NCI-H748 (cell line): Measurements from ENCODE around the gene SLC12A7.
"Not testable (repeated sequence)": the region's sequence is repeated elsewhere in the genome, so short reads cannot be mapped to it uniquely, and the experiment has no call there.

Experiments used
- DNase-seq: peaks from one replicate; lab custom pipeline; 2025; ENCODE audit not compliant: unreplicated experiment; lab: John Stamatoyannopoulos, UW

Gene SLC12A7

DNA sequence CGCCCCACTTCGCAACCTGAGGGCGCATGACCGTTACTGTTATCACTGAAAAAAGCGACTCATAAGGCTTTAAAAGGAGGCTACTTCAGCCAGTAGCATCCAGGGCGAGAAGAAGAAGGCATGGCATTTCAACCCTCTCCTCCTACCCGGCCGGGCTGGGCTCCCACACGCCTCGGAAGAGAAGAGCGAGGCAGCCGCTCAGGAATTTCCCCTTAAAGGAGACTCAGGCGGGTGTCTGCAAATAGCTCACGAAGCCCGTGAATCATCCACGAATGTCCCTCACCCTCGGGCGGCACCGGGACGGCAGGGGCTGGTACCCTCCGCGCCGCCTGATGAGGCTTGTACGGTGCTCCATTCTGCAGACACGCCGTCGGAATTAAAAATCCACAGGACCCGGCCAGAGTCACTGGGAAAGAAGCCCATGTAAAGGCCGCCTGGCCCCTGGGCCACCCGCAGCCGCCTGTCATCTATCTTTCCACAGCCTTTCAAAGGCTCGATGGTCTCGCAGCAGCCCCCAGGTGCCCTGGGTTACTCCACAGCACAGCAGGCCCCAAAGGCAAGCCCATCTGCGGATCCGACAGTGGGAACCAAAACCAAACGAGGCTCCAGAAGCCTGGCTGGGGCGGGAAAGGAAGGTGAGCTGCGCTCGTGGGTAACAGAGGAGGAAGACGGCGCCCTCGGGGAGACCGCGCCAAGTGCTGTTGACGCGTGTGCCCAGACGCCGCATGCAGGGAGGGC, 11.8 kb downstream of the SLC12A7 start:
- no peak for DNase-seq

DNA sequence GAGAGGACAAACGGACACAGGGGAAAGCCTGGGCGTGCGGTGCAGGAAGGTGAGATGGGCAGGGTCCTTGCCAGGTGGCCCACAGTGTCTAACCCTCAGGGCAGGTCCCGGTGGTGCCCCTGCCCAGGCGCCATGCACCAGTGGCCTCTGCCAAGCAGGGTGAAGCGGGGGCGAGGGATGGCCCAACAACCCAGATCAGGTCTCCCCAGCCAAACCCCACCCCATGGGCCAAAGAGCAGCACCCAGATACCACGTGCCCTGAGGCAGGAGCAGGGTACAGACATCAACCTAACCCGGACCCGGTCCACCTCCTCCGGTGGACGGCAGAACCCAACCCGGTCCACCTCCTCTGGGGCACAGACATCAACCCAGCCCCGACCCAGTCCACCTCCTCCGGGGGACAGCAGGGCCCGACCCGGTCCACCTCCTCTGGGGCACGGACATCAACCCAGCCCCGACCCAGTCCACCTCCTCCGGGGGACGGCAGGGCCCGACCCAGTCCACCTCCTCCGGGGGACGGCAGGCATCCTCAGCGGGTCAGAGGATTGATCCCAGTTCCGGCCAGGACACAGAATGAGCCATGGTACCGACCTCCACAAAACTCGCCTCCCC, 12.8 kb downstream of the SLC12A7 start:
- DNase-seq, result no peak

DNA sequence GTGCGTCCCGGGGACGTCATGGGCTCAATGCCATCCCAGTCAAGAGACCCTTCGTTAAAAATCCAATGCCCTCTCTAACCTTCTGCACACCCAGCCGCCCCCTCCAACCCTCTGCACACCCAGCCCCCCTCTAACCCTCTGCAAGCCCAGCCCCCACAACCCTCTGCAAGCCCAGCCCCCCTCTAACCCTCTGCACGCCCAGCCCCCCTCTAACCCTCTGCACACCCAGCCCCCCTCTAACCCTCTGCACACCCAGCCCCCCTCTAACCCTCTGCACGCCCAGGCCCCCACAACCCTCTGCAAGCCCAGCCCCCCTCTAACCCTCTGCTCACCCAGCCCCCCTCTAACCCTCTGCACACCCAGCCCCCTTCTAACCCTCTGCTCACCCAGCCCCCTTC, 13.9 kb downstream of the SLC12A7 start:
- not testable (repeated sequence) for DNase-seq

DNA sequence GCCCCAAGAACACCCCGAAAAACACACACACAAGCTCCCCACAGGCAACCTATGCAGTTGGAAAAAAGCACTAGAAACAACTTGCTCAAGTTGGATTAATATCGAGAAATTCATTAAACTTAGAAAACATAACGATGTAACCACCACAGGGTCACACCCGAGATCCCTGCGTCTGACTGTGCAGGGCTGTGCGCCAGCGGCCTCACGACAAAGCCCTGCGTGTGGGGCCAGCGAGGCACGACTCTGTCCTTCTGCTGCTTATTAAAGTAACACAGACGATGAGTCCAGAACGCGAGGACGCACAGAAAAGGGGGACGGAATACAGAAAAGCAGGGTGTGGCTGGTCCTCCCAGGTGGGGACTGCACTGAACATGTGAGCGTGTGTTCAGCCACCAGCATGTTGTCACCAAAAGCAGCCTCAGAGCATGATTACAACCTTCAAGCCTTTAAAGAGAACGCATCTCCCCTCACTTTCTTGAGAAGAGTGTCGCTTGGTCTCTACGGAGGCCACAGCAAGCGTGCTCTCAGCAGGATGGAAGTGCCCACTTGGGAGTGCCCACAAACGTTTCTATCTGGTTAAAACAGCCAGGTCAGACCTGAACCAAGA, 14.4 kb downstream of the SLC12A7 start:
- DNase-seq, result no peak

DNA sequence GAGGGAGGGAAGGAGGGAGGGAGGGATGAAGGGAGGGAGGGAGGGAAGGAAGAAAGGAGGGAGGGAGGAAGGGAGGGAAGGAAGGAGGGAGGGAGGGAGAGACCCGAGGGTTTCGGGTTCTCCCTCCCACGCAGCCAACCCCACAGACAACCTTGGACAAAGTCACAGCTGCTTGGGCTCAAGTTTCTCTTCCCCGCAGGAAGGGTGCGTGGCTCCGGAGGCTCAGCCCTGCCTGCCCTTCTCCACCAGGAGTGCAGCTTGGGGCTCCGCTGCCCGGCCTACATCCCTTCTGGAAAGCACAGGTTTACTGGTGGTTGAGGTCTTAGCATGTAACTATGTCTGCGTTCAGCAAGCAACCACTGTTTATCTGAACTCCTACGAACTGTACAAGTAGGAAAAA, 15.0 kb downstream of the SLC12A7 start:
- no peak for DNase-seq

DNA sequence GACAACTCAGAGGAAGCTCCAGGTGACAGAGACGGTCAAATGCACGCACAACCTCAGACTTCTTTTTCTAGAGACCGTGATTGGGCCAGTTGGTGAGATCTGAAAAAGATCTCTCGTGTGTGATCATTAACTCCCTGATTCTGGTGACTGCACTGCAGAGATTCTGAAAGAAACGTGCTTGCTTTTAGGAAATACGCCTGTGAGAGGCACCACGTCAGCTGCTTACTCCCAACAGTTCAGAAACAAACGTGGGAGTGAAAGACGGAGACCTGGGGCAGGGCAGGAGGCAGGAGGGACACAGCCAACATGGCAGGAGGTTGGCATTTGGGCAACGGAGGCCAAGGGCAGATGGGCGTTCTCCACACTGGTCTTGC, 15.9 kb downstream of the SLC12A7 start:
- DNase-seq, result no peak

DNA sequence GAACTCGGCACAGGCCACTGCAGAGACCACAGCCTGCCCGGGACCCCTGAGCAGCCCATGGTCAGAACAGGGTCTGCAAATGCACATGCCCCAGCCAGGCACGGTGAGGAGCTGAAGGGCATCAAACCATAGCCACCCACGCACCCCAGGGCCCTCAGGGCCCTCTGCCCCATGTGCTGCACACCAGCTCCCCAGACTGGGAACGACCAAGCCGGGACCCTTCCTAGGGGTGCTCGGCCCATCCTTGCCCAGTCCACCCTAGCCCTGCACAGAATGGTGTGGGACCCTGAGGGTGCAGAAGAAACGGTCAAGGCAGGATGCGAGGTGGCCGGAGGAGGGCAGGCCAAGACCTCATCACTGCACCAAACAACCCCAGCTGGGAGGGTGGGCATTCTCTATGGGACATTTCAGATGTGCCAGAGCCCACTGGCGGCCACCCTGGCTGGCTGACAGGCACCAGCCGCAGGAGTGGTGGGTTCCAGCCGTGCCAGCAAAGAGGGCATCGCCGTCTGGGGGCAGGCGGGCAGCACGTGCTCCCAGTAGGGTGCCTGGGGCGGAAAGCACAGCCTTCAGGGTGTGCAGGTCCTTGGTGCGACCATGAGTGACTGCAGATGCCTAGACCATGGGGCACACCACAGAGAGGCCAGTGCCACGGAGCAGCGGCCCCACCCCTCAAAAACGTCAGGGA, 16.4 kb downstream of the SLC12A7 start:
- DNase-seq, result no peak

DNA sequence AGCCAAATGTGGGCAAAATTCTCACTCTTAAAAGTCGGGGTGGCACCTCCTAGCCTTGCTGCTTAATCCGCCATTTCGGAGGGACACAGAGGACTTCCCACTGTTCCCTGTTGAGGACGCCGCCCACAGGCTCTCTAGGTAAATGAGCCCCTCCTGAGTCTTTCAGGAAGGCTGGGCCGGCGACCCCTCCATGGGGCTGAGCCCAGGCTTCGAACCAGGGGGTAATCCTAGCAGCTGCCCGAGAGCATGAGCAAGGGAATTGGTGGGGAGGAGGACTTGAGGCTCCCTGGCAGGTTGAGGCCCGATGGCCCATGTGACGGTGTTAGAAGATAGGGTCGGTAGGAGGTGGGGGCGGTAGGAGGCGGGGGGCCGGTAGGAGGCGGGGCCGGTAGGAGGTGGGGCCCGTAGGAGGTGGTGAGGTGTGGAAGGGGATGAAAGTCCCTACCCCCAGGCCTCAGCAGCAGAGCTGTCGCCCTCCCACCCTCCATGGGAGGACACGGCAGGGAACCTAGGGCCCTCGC, 17.1 kb downstream of the SLC12A7 start:
- DNase-seq, result no peak

DNA sequence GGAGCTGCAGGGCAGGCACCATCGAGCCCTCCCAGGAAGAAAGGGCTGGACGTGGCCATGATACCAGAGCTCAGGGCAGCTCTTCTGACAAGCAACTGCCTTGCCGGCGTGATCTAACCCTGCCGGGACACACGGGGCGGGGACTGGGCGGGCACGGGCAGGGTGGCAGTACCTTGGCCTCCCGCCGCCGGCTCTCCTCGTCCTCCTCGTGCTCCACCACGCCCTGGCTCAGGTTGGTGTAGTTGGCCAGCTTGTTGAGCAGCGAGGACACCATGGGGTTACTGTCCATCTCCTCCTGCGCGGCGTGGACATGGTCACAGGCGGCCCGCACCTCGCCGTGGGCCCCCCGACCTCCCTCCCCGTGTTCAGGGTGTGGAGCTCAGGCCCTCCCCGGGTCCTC, 18.5 kb downstream of the SLC12A7 start:
- no peak for DNase-seq

DNA sequence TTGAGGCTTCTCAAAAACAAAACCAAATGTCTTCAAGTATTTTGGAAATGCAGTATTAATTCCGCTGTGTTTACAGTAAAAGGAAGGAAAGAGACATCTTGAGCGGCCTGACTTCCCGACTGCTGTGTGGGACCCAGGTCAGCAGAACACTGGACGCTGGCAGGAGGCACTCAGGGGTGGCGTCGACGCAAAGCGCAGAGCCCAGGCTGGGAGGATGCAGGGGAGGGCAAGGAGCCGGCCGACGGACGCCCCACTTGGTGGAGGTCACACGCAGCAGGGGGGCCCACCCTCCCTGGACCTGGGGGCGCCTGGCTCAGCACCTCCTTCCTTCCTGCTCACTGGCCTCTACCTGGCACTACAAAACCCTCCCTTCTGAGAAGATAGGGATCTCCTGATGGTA, 19.7 kb downstream of the SLC12A7 start:
- no peak for DNase-seq

DNA sequence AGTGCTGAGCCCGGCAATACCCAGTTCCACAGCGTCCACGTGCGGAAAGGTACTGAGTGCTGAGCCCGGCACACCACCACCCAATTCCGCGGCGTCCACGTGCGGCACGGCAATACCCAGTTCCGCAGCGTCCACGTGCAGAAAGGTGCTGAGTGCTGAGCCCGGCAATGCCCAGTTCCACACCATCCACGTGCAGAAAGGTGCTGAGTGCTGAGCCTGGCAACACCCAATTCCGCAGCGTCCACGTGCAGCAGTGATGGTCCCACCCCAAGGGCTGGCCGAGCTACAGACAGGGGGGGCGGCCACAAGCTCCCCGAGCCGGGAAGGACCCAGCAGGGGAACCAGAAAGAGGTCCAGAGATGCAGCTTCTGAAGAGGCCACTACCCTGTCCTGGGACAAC, 20.2 kb downstream of the SLC12A7 start:
- no peak for DNase-seq

DNA sequence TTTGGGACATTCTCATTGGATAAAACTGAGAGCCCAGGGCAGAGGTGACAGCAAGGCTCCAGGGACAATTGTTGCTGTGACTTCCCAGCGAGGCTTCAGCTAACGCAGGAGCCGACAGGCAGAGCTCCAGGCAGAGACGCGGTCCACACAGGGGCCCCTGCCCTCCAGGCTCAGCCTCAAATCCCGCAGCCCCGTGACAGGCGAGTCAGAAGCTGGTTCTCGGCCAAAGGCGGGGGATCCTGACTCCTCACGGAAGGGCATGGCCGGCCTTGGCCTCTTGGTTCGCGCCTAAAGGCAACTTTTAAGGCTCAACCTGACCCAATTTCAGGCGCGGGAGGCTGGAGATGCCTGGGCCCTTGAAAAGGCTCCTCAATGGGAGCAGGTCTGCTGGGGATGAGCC, 21.3 kb downstream of the SLC12A7 start:
- no peak for DNase-seq

DNA sequence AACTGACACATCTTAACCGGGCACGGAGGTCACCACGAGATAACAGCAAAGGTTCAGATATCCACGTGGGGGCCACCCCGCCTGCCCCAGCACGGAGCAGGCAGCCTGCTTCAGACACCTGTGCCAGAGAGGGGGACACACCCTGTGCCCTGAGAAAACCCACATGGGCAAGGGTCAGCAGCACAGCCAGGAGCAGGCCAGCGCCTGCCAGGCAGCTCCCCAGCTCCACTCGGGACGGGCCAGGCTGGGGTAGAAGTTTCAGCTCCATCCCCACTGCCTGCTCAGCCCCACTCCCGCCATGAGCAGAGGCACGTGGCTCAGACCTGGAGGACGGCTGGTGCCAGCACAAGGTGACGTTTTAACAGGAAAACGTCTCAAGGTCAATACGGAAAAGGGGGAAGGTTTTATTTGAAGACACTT, 22.2 kb downstream of the SLC12A7 start:
- DNase-seq, result no peak

DNA sequence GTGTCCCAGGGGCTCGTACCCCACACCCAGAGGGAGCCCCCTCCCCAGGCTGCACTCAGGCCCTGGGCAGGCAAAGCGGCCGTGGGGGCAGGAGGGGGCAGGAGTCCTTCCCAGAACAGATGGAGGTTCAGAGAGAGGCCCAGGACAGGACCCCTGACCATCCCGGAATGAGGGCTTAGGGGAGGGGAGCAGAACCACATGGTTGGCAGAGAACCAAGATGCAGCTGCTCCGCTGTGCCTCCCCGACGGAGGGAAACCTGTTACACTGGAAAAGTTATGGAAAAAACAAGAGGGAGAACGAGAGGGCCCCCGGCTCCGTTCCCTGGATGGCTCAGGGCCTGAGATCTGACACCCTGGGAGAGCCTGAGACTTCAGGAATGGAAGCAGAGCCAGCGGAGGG, 22.7 kb downstream of the SLC12A7 start:
- DNase-seq, result no peak

DNA sequence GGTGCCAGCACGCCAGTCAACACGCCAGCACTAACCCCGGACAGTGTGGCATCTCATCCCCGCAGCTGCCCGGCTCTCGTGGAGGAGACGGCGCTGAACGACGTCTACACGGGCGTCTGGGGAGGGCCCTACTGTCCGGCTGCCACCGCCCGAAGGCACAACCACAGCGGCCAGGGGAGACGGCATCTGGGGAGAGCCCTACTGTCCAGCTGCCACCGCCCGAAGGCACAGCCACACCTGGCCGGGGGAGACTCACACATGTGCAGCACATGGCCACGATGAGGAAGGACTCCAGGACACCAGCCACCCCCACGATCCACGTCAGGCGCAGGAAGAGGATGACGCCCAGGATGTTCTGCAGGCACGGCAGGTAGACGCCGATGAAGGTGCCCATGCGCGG, 23.1 kb downstream of the SLC12A7 start:
- DNase-seq, result no peak

DNA sequence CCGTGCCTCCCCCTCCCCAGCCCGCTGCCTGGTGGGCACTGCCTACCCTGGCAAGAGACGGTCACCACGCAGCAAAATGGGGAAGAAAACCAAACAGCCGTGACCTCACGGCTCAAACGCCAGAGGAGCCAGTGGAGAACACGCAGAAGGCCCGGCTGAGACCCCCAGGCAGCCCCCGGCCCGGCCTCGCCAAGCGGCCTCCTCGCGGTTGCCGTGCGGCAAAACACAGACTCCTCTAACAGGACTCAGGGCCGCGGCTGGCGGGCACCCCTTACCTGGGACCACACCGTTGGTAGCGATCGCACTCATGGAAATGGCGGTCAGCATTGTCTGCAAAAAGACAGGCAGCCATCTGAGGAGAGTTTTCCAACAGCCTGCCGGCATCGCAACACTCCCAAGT, 23.8 kb downstream of the SLC12A7 start:
- DNase-seq, result no peak

DNA sequence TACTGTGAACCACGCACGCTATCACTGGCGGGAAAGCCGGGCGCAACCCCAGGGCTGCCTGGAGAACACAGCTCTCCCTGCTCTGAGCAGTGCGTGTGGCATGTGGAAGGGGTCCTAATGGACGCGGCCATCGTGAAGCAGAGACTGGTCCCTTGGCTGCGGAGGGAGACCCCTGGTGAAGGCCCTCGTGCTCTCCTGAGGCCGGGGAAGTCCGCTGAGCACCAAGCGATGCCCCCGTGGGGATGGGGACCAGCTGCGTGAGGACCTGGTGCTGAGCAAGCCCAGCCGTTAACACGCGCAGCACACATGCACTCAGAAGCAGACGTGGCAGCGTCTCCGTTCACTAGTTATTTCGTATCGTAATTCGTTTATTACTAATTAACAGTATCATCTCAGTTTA, 24.4 kb downstream of the SLC12A7 start:
- no peak for DNase-seq

DNA sequence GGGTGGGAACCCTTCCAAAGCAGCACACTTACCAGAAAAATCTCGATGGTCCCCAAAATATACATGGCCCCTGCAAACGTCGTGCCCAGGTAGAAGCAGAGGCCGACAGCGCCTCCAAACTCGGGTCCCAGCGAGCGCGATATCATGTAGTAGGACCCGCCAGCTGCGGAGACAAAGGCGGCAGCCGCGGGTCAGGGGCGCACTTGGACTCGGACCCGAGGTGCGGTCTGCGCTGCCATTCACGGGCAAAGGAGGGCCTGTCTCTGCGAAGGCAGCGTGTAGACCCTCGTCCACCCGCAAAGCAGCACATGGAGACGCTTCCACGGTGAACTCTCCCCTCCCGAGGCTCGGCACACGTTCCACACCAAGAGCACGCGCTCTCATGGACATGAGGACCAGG, 25.0 kb downstream of the SLC12A7 start:
- no peak for DNase-seq

DNA sequence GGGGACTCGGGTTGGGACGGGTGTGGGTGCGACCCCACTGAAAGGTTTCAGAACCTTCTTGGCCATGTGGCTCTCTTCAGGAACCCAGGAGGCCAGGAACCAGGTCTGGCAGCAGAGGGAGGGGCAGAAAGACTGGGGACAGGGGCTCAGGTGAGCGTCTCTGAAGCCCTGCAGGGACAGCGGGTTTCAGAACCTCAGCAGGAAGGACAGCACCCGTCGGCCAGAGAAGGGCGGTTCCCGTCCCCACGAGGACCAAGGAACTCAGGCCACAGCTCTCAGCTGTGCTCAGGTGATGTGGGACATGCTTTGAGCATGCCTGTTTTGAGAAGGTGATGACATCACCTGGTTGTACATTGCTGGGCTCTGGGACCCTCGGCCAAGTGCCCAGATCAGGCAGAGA, 25.7 kb downstream of the SLC12A7 start:
- no peak for DNase-seq

DNA sequence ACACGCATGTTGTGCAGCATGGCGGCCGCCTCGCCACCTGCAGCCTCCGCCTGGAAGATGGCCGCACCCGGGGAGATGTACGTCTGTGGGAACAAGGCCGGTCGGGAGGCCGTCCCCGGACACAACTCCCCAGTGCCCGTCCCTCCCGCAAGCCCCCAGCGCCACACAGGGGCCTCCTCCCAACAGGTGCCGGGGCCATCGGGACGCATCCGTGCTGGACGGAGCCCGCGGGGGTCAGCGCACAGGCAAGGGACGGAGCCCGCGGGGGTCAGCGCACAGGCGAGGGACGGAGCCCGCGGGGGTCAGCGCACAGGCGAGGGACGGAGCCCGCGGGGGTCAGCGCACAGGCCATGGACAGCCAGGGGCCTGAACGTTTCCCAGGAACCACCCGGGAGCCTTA, 26.5 kb downstream of the SLC12A7 start:
- no peak for DNase-seq

DNA sequence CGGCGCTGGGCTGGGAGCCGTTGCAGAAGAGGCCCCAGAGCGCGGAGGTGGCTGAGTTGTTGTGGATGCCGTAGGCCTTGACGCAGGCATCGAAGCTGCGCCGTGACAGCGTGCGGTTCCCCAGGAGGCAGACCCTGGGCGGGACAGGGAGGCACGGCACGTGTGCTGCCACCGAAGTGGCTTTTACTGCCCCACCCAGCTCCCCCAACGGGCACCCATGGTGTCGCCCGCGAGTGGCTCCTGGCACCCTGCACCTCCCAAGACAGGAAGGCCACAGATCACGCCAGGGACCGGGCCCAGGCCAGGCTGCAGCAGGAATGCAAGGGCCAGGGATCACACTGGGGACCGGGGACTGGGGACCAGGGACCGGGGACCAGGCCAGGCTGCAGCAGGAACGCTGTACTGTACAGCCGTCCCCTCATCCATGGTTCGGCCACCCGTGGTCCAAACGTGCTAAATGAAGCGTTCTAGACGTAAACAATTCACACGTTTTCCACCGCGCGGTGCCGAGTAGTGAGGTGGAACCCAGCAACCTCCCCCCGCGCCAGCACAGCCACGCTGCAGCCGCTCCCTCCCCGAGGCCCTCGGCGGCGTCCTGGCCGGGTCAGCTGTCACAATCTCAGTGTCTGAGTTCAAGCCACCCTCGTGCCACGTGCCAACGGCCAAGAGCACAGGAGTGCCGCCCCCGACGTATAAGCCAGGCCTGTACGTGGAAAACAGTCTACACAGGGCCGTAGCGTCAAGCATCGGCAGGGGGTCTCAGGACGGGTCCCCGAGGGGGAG, 27.8 kb downstream of the SLC12A7 start:
- no peak for DNase-seq
